Left ventricle myocardium inferior (tissue), 1 donor: ENCODE results near the gene CLSTN2. TPM values are rescaled to one million over a fixed set of nuclear protein-coding genes. Genes with fewer than 3 reads are reported as not detected.

Experiments
- DNase-seq: peaks from one replicate; pipeline ENCODE4 v3.0.0-alpha.2; 2020
- H3K27ac ChIP-seq: fragments of 200-600 bp; replicated peaks from 2 replicates; pipeline ENCODE4 v1.8.0; 2021
- H3K27me3 ChIP-seq: fragments of 200-600 bp; 2 replicates; pipeline ENCODE4 v1.8.0; 2021; ENCODE audit warnings: low read depth
- H3K36me3 ChIP-seq: fragments of 200-600 bp; 2 replicates; pipeline ENCODE4 v1.8.0; 2021
- H3K4me1 ChIP-seq: fragments of 200-600 bp; 2 replicates; pipeline ENCODE4 v1.8.0; 2021
- H3K4me3 ChIP-seq: fragments of 200-600 bp; 2 replicates; pipeline ENCODE4 v1.8.0; 2021; ENCODE audit warnings: mild to moderate bottlenecking, moderate library complexity
- H3K9me3 ChIP-seq: fragments of 200-600 bp; replicated peaks from 2 replicates; pipeline ENCODE4 v1.8.0; 2021
- intact Hi-C: fragments of 100-400 bp; cut with micrococcal nuclease; formaldehyde crosslinking; loops from one replicate; pipeline ENCODE4 v1.11.0; 2022
- total RNA-seq: library from RNA; stranded (reverse); fragmentation: NEBNext Ultra II Directional; extraction: Animal tissue kit (Norgen Biotek cat#: 25700); gene quantifications from one replicate; pipeline ENCODE4 v1.2.1, GENCODE V29; 2021
- TF ChIP-seq, protein P1 (sequence below): fragments of 200-600 bp; IDR thresholded peaks from 2 replicates; pipeline ENCODE4 v1.8.0; 2021; ENCODE audit warnings: antibody characterized with exemption, mild to moderate bottlenecking, borderline replicate concordance
- donor health status: DM: no; HTN: yes; CAD: no; lungs with severe emphysema.

CLSTN2 gene
- total RNA-seq, 1 donor from 2014 or later = 7.0 TPM

DNA sequence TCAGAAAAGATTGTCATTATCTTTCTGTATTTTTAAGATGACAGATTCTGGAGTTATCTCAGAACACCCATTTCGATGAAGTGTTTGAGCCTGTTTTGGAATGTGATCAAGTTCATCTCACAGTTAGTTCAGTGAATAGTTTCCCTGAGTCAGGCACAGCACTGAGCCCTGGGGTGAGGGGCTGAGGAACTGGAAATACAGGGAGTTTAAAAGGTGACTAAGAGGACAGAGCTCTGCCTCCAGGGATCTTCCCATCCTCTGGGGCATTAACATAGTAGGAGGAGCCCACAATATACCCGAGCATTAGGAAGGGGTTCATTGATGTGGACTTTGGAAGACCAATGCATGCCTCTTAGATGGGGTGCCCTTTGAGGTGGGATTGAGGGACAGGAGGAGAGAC lies 355.1 kb downstream of the CLSTN2 start:
- peaks cover 32% of the 10 kb centered on the region for H3K27me3 ChIP-seq

DNA sequence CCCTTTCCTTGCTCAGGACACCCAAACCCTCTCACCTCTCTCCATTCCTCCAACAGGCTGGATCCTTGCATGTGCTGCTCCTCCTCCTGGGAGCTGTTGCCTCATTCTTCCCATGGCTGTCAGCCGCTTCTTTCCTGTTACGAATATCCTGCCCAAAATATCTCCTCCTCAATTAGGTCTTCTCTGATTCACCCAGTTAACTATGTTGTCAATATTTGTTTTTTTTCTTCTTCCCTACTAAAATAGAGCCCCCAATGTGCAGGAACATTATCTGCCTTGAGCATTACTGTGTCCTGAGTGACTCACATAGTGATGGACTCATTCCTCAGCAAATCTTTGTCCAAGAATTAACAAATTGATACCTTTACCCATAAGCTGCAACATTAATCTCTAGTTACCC lies 357.2 kb downstream of the CLSTN2 start:
- Histone ChIP-seq H3K27ac (no peak overlapping the region), H3K4me3 (no peak overlapping the region), H3K36me3 (no peaks in the 10 kb centered on the region), H3K4me1 (no peaks in the 10 kb centered on the region), H3K9me3 (no peaks in the 10 kb centered on the region), H3K27me3 (peaks cover 12% of the 10 kb centered on the region)
- intact Hi-C loops = no loop called here
- no peak for DNase-seq
- TF ChIP-seq, protein P1, sequence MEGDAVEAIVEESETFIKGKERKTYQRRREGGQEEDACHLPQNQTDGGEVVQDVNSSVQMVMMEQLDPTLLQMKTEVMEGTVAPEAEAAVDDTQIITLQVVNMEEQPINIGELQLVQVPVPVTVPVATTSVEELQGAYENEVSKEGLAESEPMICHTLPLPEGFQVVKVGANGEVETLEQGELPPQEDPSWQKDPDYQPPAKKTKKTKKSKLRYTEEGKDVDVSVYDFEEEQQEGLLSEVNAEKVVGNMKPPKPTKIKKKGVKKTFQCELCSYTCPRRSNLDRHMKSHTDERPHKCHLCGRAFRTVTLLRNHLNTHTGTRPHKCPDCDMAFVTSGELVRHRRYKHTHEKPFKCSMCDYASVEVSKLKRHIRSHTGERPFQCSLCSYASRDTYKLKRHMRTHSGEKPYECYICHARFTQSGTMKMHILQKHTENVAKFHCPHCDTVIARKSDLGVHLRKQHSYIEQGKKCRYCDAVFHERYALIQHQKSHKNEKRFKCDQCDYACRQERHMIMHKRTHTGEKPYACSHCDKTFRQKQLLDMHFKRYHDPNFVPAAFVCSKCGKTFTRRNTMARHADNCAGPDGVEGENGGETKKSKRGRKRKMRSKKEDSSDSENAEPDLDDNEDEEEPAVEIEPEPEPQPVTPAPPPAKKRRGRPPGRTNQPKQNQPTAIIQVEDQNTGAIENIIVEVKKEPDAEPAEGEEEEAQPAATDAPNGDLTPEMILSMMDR = no peak

More for the DNA sequence above, 355.1 kb downstream of the CLSTN2 start:
- intact Hi-C loops = no loop called here
- TF ChIP-seq, protein P1 = no peak
- no peak overlapping the region for H3K27ac ChIP-seq
- DNase-seq = no peak
- no peak overlapping the region for H3K4me3 ChIP-seq
- no peaks in the 10 kb centered on the region for H3K9me3 ChIP-seq
- H3K36me3 ChIP-seq = no peaks in the 10 kb centered on the region
- no peaks in the 10 kb centered on the region for H3K4me1 ChIP-seq

DNA sequence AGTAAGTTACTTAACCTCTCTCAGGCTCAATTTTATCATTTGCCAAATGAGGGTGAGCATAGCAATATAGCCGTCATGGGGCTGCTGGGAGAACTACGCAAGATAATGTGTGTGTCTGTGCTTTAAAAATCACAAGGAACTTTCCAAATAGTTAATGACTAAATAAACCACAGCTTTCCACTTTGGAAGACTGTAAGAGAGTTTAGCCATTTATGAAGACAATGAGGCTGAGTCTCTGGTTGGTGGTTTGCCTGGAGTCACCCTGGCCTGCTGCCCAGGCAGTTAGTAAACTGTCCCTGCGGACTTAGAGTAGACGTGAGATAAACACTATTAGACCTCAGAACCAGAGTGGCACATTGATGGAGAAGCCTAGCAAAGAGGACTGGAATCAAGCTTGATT lies 357.7 kb downstream of the CLSTN2 start:
- Histone ChIP-seq H3K27me3 (peaks cover 10% of the 10 kb centered on the region), H3K4me1 (no peaks in the 10 kb centered on the region), H3K36me3 (no peaks in the 10 kb centered on the region), H3K27ac (no peak overlapping the region), H3K9me3 (no peaks in the 10 kb centered on the region), H3K4me3 (no peak overlapping the region)
- DNase-seq = peak; percentile 58
- intact Hi-C loops = no loop called here
- TF ChIP-seq, protein P1 = no peak

DNA sequence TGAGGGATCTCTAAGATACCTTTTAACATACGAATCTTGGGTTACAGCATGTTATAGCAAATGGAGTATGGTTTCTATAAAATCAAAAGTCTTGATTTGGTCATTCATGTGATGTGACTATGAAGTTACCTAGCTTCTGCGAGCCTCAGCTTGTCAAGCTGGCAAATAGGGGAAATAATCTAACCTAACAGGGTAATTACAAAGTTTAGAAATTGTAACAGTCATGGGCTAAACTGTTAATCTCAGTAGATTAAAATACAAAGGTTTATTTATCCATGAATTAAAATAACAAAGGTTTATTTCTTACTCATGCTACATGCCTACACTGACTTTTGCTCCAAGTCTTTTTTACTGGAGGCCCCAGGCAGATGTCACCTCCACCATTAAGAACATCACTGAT lies 359.1 kb downstream of the CLSTN2 start:
- no peak for DNase-seq
- intact Hi-C loops = no loop called here
- Histone ChIP-seq H3K36me3 (no peaks in the 10 kb centered on the region), H3K27ac (no peak overlapping the region), H3K9me3 (no peaks in the 10 kb centered on the region), H3K4me1 (no peaks in the 10 kb centered on the region), H3K27me3 (peaks cover under 1% of the 10 kb centered on the region), H3K4me3 (no peak overlapping the region)
- TF ChIP-seq, protein P1 = no peak

DNA sequence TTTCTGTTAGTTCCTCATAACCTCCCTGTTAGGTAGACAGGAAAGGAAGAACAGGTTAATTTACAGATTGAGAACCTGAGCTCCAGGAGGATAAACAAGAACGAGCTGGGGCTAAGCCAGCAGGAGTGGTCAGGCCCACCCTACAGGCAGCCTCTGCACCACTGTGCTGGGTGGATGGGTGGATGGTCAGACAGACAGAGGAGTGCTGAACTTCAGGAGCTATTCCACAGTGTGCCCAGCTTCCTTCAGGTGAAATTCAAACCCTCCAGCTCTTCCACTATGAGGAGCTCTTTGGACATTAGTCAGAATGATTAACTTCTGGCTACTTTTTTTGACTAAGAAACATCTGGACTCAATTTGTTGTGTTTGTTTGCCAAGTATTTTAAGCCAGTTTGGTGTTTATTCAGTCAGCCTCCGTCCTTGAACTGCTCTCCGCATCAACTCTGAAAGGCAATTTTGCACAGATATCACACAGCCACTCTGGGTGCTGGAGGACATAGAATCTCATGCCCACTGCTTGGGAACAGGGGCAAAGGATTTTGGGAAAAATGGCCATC lies 361.9 kb downstream of the CLSTN2 start:
- no peaks in the 10 kb centered on the region for H3K9me3 ChIP-seq
- H3K27ac ChIP-seq = no peak overlapping the region
- no peak overlapping the region for H3K4me3 ChIP-seq
- H3K36me3 ChIP-seq = no peaks in the 10 kb centered on the region
- intact Hi-C loops = no loop called here
- no peaks in the 10 kb centered on the region for H3K4me1 ChIP-seq
- DNase-seq = no peak
- TF ChIP-seq, protein P1 = no peak
- no peaks in the 10 kb centered on the region for H3K27me3 ChIP-seq
